GM19099 (cell line): ENCODE measurements around the gene HIP1.

Experiments used
- POLR2A ChIP-seq: IDR thresholded peaks from 3 replicates; pipeline ENCODE4 v1.6.1; 2011; ENCODE audit warnings: low read depth; ENCODE audit not compliant: insufficient read length; ENCODE audit errors: extremely low read depth

HIP1 gene

GRCh38 chr7:75654855-75655254 lies 83.9 kb downstream of the HIP1 start:
- no peak for TF ChIP-seq POLR2A

- TF ChIP-seq POLR2A: no peak
These were observed 85.1 kb downstream of the HIP1 start for GRCh38 chr7:75653651-75654050.

GRCh38 chr7:75652788-75653187 lies 86.0 kb downstream of the HIP1 start:
- no peak for TF ChIP-seq POLR2A

GRCh38 chr7:75650681-75651080 lies 88.1 kb downstream of the HIP1 start:
- TF ChIP-seq POLR2A: no peak

- TF ChIP-seq POLR2A: no peak
These were observed 88.7 kb downstream of the HIP1 start for GRCh38 chr7:75650062-75650461.

GRCh38 chr7:75649462-75649861 lies 89.3 kb downstream of the HIP1 start:
- TF ChIP-seq POLR2A: no peak

GRCh38 chr7:75647709-75648438 lies 90.9 kb downstream of the HIP1 start:
- TF ChIP-seq POLR2A: no peak

GRCh38 chr7:75646571-75647102 lies 92.1 kb downstream of the HIP1 start:
- TF ChIP-seq POLR2A: no peak

GRCh38 chr7:75645570-75645969 lies 93.2 kb downstream of the HIP1 start:
- TF ChIP-seq POLR2A: no peak

GRCh38 chr7:75644589-75644988 lies 94.2 kb downstream of the HIP1 start:
- no peak for TF ChIP-seq POLR2A

GRCh38 chr7:75642810-75643486 lies 95.8 kb downstream of the HIP1 start:
- TF ChIP-seq POLR2A: no peak

GRCh38 chr7:75640201-75640600 lies 98.5 kb downstream of the HIP1 start:
- TF ChIP-seq POLR2A: no peak

- no peak for TF ChIP-seq POLR2A
These were observed 98.9 kb downstream of the HIP1 start for GRCh38 chr7:75639886-75640190.

GRCh38 chr7:75639071-75639885 lies 99.5 kb downstream of the HIP1 start:
- no peak for TF ChIP-seq POLR2A

GRCh38 chr7:75638594-75639070 lies 100.1 kb downstream of the HIP1 start:
- TF ChIP-seq POLR2A: no peak
